HTERT RPE-1 (cell line): ENCODE measurements around the gene BOLA1.
"Not testable (repeated sequence)": the region's sequence is repeated elsewhere in the genome, so short reads cannot be mapped to it uniquely, and the experiment has no call there.

Source experiments
- in situ Hi-C: fragments of 300-500 bp; cut with MboI; formaldehyde crosslinking; loops from 4 replicates; pipeline ENCODE4 v1.14.3; 2020; ENCODE audit warnings: low sequenced_read_pairs

BOLA1 gene

GRCh38 chr1:149886396-149887195 lies 12.8 kb upstream of the BOLA1 start:
- in situ Hi-C loops, result no loop called here

- in situ Hi-C loops, result not testable (repeated sequence)
Measured at GRCh38 chr1:149887196-149887455, 12.2 kb upstream of the BOLA1 start.

- in situ Hi-C loops, result no loop called here
Measured at GRCh38 chr1:149887456-149888246, 11.7 kb upstream of the BOLA1 start.

- in situ Hi-C loops, result no loop called here
Measured at GRCh38 chr1:149888247-149888998, 10.9 kb upstream of the BOLA1 start.

GRCh38 chr1:149888999-149889289 lies 10.4 kb upstream of the BOLA1 start:
- in situ Hi-C loops, result no loop called here

GRCh38 chr1:149896575-149896974 lies 2.8 kb upstream of the BOLA1 start:
- in situ Hi-C loops, result no loop called here

GRCh38 chr1:149903836-149904491 lies 4.6 kb downstream of the BOLA1 start:
- in situ Hi-C loops, result no loop called here

GRCh38 chr1:149906570-149907075 lies 7.3 kb downstream of the BOLA1 start:
- in situ Hi-C loops, result no loop called here

- in situ Hi-C loops, result no loop called here
Measured at GRCh38 chr1:149914545-149914944, 15.2 kb downstream of the BOLA1 start.

GRCh38 chr1:149915429-149916192 lies 16.2 kb downstream of the BOLA1 start:
- in situ Hi-C loops, result no loop called here

- in situ Hi-C loops, result no loop called here
Measured at GRCh38 chr1:149916193-149916897, 17.0 kb downstream of the BOLA1 start.

GRCh38 chr1:149916898-149917252 lies 17.5 kb downstream of the BOLA1 start:
- in situ Hi-C loops, result no loop called here

GRCh38 chr1:149917571-149918144 lies 18.3 kb downstream of the BOLA1 start, which contains the start of gene SV2A:
TSS of gene SV2A (minus strand) at chr1:149917844. CDS start at chr1:149913840, 4,004 bp downstream.
- in situ Hi-C loops, result no loop called here

GRCh38 chr1:149923626-149924025 lies 24.3 kb downstream of the BOLA1 start:
- in situ Hi-C loops, result no loop called here

GRCh38 chr1:149925345-149925744 lies 26.0 kb downstream of the BOLA1 start:
- in situ Hi-C loops, result no loop called here

- in situ Hi-C loops, result no loop called here
Measured at GRCh38 chr1:149925751-149926150, 26.4 kb downstream of the BOLA1 start.

GRCh38 chr1:149926296-149926695 lies 26.9 kb downstream of the BOLA1 start:
- in situ Hi-C loops, result no loop called here

GRCh38 chr1:149927056-149927562 lies 27.7 kb downstream of the BOLA1 start:
- in situ Hi-C loops, result no loop called here
